K562 (cell line): ENCODE results near the gene CD82. TPM values are rescaled to one million over a fixed set of nuclear protein-coding genes. Genes with fewer than 3 reads are reported as not detected.

ENCODE experiments used
- C11orf30 ChIP-seq: fragments of 450-650 bp; IDR thresholded peaks from 2 replicates; pipeline ENCODE4 v1.6.1; 2016; ENCODE audit warnings: low read depth, mild to moderate bottlenecking
- CGGBP1 ChIP-seq: fragments of 250-450 bp; sonication (Bioruptor Pico); IDR thresholded peaks from 2 replicates; pipeline ENCODE4 v1.9.0; 2021; ENCODE audit warnings: mild to moderate bottlenecking
- CHD4 ChIP-seq: fragments of 200-600 bp; sonication (generic); IDR thresholded peaks from 3 replicates; pipeline ENCODE4 v1.6.1; 2012; ENCODE audit warnings: low read depth, mild to moderate bottlenecking, mixed read lengths, low read length, inconsistent platforms; ENCODE audit not compliant: insufficient read depth, insufficient replicate concordance, poor library complexity, severe bottlenecking
- CREBBP ChIP-seq: IDR thresholded peaks from one replicate; pipeline ENCODE4 v1.6.1; 2012; ENCODE audit warnings: low read depth, mild to moderate bottlenecking, control low read depth, inconsistent platforms, low read length
- E2F8 ChIP-seq: fragments of 450-650 bp; IDR thresholded peaks from 2 replicates; pipeline ENCODE4 v1.7.1; 2018; ENCODE audit warnings: mild to moderate bottlenecking, low read depth; ENCODE audit not compliant: partially characterized antibody
- ETS2 ChIP-seq: IDR thresholded peaks from 2 replicates; pipeline ENCODE4 v1.6.1; 2016; ENCODE audit warnings: borderline replicate concordance, missing genetic modification characterization, mild to moderate bottlenecking, moderate library complexity, missing compliant biosample characterization; ENCODE audit not compliant: poor library complexity, severe bottlenecking
- MAZ ChIP-seq, 2 experiments: fragments of 450-650 bp in 1 of 2; sonication (generic) in 1 of 2; formaldehyde crosslinking; IDR thresholded peaks in 1 of 2; conservative IDR thresholded peaks in 1 of 2; 2 replicates each; pipeline versions ENCODE4 v1.4.0 to v1.5.0; 2020; ENCODE audit warnings: mild to moderate bottlenecking in 1 of 2, missing genetic modification reagents in 1 of 2
- MED1 ChIP-seq: sonication (generic); formaldehyde crosslinking; IDR thresholded peaks from 2 replicates; pipeline ENCODE4 v1.8.1; 2023; ENCODE audit warnings: missing genetic modification reagents, borderline replicate concordance
- MYC ChIP-seq, 2 experiments: fragments of 250-450 bp in 1 of 2; sonication (Bioruptor Pico) in 1 of 2; IDR thresholded peaks; 2 replicates each; pipeline versions ENCODE4 v1.5.1 to v1.6.1; 2012 to 2021; ENCODE audit warnings: low read depth in 2 of 2, borderline replicate concordance in 1 of 2, improper control_type of control experiment in 1 of 2, low read length in 1 of 2, mild to moderate bottlenecking in 1 of 2, moderate library complexity in 1 of 2
- OTX1 ChIP-seq: fragments of 450-650 bp; formaldehyde crosslinking; IDR thresholded peaks from 2 replicates; pipeline ENCODE4 v1.4.0; 2022; ENCODE audit warnings: mild to moderate bottlenecking
- PHF20 ChIP-seq: fragments of 450-650 bp; IDR thresholded peaks from 2 replicates; pipeline ENCODE4 v1.6.1; 2018; ENCODE audit not compliant: partially characterized antibody
- RAD51 ChIP-seq: fragments of 450-650 bp; IDR thresholded peaks from 2 replicates; pipeline ENCODE4 v1.7.1; 2016; ENCODE audit warnings: low read depth, mild to moderate bottlenecking, borderline replicate concordance
- RBBP5 ChIP-seq: fragments of 200-600 bp; sonication (generic); IDR thresholded peaks from 2 replicates; pipeline ENCODE4 v1.6.1; 2012; ENCODE audit warnings: borderline replicate concordance, mild to moderate bottlenecking, low read length, control low read depth, inconsistent platforms; ENCODE audit not compliant: insufficient read depth, poor library complexity, severe bottlenecking
- RBM39 ChIP-seq: fragments of 200-400 bp; formaldehyde crosslinking; optimal IDR thresholded peaks from 2 replicates; pipeline ENCODE3; 2018; ENCODE audit warnings: low read depth, low read length
- RFX7 ChIP-seq: fragments of 250-450 bp; sonication (Bioruptor Pico); IDR thresholded peaks from 2 replicates; pipeline ENCODE4 v1.5.1; 2021; ENCODE audit warnings: mild to moderate bottlenecking
- SP1 ChIP-seq: sonication (generic); formaldehyde crosslinking; IDR thresholded peaks from 2 replicates; pipeline ENCODE4 v1.8.1; 2022; ENCODE audit warnings: mild to moderate bottlenecking, missing genetic modification reagents
- TRIM24 ChIP-seq, 2 experiments: fragments of 450-650 bp; IDR thresholded peaks; 2 replicates each; pipeline ENCODE4 v1.6.1; 2016
- ZNF165 ChIP-seq: fragments of 250-450 bp; sonication (Bioruptor Pico); IDR thresholded peaks from 2 replicates; pipeline ENCODE4 v1.4.0; 2020; ENCODE audit warnings: borderline replicate concordance
- ZNF197 ChIP-seq: fragments of 200-800 bp; sonication (Bioruptor generic); IDR thresholded peaks from 2 replicates; pipeline ENCODE4 v1.6.1; 2016; ENCODE audit warnings: low read depth, missing genetic modification characterization, missing compliant biosample characterization
- ZNF324 ChIP-seq: fragments of 250-450 bp; sonication (Bioruptor Pico); IDR thresholded peaks from 2 replicates; pipeline ENCODE4 v1.4.0; 2020; ENCODE audit warnings: mild to moderate bottlenecking
- ZNF354B ChIP-seq: fragments of 250-450 bp; sonication (Bioruptor Pico); IDR thresholded peaks from 2 replicates; pipeline ENCODE4 v1.4.0; 2020
- ZNF444 ChIP-seq: fragments of 250-450 bp; sonication (Bioruptor Pico); IDR thresholded peaks from 2 replicates; pipeline ENCODE4 v1.4.0; 2020; ENCODE audit warnings: mild to moderate bottlenecking, moderate library complexity
- ZNF764 ChIP-seq: fragments of 250-450 bp; sonication (Bioruptor Pico); IDR thresholded peaks from 2 replicates; pipeline ENCODE4 v1.4.0; 2020; ENCODE audit warnings: low read depth, mild to moderate bottlenecking, moderate library complexity
- ZNF780A ChIP-seq: fragments of 250-450 bp; sonication (Bioruptor Pico); IDR thresholded peaks from 2 replicates; pipeline ENCODE4 v1.5.0; 2021; ENCODE audit warnings: mild to moderate bottlenecking
- ZNF785 ChIP-seq: fragments of 250-450 bp; sonication (Bioruptor Pico); IDR thresholded peaks from 2 replicates; pipeline ENCODE4 v1.4.0; 2020; ENCODE audit warnings: mild to moderate bottlenecking
- polyA plus RNA-seq, 8 experiments: library from polyadenylated mRNA; depleted of rRNA in 4 of 8; stranded (reverse) in 5 of 8; unstranded in 3 of 8; fragments of >200 nt; fragmentation: Nextera tagmentation in 2 of 8; fragmentation: Illumina TruSeq in 1 of 8; extraction: Ambion mirVana in 2 of 8; extraction: Trizol in 1 of 8; gene quantifications; 2 replicates each; pipeline versions ENCODE4 v1.2.1 to v1.2.3, GENCODE V29; 2011 to 2014; ENCODE audit warnings: inconsistent platforms in 1 of 8, missing spikeins in 1 of 8
- total RNA-seq, 7 experiments: library from RNA; depleted of rRNA in 6 of 7; stranded (reverse); fragments of >200 nt in 6 of 7; fragmentation: Illumina TruSeq in 2 of 7; extraction: Trizol in 2 of 7; gene quantifications; 2 replicates each; pipeline versions ENCODE4 v1.2.1 to v1.2.3, GENCODE V29; 2011 to 2021; ENCODE audit warnings: low replicate concordance in 1 of 7

Gene CD82
- total and polyA plus RNA-seq, 9 of the 15 experiments (the other 6 are each of a cell fraction or from before 2014, with no cell fraction given) = 0.27 to 9.4 (median 3.0) TPM

- TF ChIP-seq ETS2 (tag) (no peak), E2F8 (no peak), ZNF764 (no peak), MAZ (CRISPR knock-in tag; conservative IDR thresholded peaks at IDR 0.05 in 1 of 2, IDR thresholded peaks at IDR 0.05 in 1 of 2) (no peak), ZNF354B (CRISPR knock-in tag) (no peak), RAD51 (no peak), RFX7 (CRISPR knock-in tag) (no peak), ZNF785 (CRISPR knock-in tag) (no peak), ZNF780A (CRISPR knock-in tag) (no peak), CREBBP (no peak), C11orf30 (0 out of 2 replicates have a peak, but pooled peaks have one; percentile 5), MED1 (CRISPR knock-in tag) (no peak), RBBP5 (no peak), ZNF197 (CRISPR knock-in tag) (no peak), PHF20 (no peak), ZNF165 (CRISPR knock-in tag) (no peak), ZNF444 (no peak), ZNF324 (CRISPR knock-in tag) (no peak; the same call in 1 of the 2 replicates), CHD4 (no peak), SP1 (CRISPR knock-in tag) (no peak), MYC (IDR thresholded peaks at IDR 0.05; ENCODE audit: low read depth, low read length) (0 out of 2 replicates have a peak, but pooled peaks have one; percentile 21), MYC (CRISPR knock-in tag; IDR thresholded peaks at IDR 0.05; ENCODE audit: borderline replicate concordance, low read depth) (peak; percentile 72), TRIM24 (IDR thresholded peaks at IDR 0.05) (no peak), CGGBP1 (CRISPR knock-in tag) (no peak), OTX1 (CRISPR knock-in tag) (no peak), RBM39 (no peak)
Observed at GRCh38 chr11:44530413-44531115, 34.9 kb upstream of the CD82 start (continued).
